ENCODE results near the gene APOC3.

The APOC3 gene

DNA sequence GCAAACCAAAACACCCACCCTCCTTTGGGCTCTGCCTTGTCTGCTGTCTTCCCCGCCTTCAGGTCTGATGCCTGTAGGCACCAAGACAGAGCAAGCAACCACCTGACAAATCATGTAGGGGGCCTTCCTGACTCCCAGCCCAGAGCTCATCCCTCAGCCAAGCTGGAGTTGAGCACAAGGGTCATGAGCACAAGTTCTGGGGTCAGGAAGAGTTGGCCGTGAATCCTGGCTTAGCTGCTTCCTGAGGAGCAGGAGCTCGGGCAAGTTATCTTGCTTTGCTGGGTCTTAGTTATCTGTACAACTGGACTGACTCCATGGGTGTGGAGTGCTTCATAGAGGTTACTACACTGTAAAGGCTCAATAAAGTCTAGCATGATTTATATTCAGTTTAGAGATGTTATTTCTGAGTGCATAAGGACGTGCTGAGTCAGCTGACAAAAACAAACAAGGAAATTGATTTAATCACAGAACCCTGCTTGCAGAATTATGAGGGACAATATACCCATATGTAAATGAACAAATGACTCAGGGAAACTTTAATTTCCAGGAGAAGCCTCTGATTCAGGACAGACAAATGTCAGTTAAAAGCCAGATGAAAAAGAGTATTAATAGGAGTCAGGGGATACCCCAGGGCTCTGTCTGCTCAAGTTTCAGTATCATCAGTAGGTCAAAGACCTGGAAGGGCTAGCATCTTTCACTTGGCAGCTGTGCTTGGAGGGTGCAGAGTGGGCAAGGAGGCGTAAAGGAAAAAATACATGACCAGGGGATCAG, 22.7 kb downstream of the APOC3 start:
- DNase-seq, result peak; percentile 25

DNA sequence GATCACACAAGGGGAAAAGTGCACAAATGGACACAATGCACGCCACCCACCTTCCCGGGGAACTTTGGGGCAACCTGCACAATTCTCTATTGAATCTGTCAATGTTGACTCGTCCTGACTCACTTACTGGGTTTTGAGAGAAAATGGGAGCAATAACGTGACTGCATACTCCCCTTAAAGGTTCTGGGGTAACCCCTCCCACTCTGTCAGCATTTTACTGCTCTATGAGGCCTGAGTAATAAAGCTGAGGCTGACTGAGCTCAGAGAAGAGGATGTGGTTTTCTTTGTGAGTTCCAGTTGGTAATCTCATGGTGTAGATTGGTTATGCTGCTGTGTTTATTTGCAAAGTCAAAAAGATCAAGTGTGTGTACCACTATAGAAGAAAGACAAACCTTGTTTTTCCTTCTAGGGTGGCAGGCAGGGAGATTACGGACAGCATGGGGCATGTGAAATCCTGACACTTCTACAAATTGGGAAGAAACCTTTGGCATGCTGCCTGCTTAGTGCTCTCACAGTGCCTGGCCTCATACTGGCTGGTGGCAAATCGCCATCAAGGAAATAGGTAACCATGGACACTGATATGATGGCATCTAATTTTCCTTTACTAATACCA, 23.9 kb downstream of the APOC3 start:
- DNase-seq, result peak; percentile 98

DNA sequence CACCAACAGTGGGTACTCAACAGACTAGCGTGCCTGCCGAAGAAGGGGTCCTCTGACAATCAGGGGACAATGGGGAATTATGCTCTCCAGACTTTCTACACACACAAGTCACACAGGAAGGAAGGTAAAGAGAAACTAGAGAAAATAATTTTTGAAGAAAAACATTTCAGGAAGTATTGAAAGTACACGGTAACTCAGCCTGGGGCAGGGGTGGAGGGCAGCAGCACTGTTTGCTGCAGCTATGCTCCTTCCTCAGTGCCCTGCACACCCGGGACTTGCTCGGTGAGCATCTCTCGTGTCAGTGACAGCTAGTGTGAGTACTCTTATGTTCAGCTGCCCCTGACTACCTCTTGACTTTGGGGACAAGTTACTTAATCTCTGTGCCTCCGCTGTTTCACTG, 25.7 kb downstream of the APOC3 start:
- DNase-seq, result peak; percentile 9

- DNase-seq, result no peak
These were observed 26.7 kb downstream of the APOC3 start for GRCh38 chr11:116856423-116856822.

GRCh38 chr11:116857316-116857715, 27.6 kb downstream of the APOC3 start:
- no peak for DNase-seq

GRCh38 chr11:116857936-116858335, 28.2 kb downstream of the APOC3 start:
- no peak for DNase-seq

GRCh38 chr11:116859175-116859574, 29.5 kb downstream of the APOC3 start:
- DNase-seq, result no peak

- no peak for DNase-seq
These were observed 30.6 kb downstream of the APOC3 start for GRCh38 chr11:116860303-116860702.

- DNase-seq, result no peak
These were observed 31.8 kb downstream of the APOC3 start for GRCh38 chr11:116861539-116861938.

GRCh38 chr11:116862185-116862584, 32.5 kb downstream of the APOC3 start:
- DNase-seq, result no peak

DNA sequence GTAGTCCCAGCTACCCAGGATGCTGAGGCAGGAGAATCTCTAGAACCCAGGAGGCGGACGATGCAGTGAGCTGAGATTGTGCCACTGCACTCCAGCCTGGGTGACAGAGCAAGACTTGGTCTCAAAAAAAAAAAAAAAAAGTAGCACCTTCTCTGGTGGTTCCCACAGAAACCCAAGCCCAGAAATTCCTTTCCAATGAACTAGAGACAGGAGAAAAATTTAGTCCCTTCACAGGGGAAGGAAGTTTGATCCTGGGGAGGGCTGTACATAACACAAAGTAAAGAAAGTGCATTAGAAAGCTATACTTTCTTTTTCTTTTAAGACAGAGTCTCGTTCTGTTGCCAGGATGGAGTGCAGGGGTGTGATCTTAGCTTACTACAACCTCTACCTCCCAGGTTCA, 33.2 kb downstream of the APOC3 start:
- no peak for DNase-seq

DNA sequence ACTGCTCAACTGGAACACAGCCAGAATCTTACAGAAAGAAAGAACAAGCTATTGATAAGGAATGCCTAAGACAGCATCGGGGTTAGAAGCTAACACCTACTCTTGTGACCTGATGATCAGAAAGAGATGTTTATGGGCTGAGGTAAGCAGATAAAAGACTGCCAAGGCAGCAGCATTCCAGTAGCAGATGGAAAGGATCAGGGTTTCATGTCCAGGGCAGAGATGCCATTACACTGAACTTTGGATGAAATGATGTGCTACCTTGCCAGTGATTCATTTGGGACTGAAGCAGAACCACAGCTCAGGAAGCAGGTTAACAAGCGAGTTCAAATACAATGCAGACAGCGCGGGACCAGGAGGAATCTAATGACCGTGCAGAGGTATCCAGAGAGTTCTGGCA, 34.8 kb downstream of the APOC3 start:
- no peak for DNase-seq

- no peak for DNase-seq
These were observed 36.0 kb downstream of the APOC3 start for GRCh38 chr11:116865696-116866095.

GRCh38 chr11:116866804-116867455, 37.2 kb downstream of the APOC3 start:
- no peak for DNase-seq

- DNase-seq, result no peak
These were observed 37.9 kb downstream of the APOC3 start for GRCh38 chr11:116867619-116868018.

GRCh38 chr11:116868066-116868465, 38.4 kb downstream of the APOC3 start:
- DNase-seq, result no peak

DNA sequence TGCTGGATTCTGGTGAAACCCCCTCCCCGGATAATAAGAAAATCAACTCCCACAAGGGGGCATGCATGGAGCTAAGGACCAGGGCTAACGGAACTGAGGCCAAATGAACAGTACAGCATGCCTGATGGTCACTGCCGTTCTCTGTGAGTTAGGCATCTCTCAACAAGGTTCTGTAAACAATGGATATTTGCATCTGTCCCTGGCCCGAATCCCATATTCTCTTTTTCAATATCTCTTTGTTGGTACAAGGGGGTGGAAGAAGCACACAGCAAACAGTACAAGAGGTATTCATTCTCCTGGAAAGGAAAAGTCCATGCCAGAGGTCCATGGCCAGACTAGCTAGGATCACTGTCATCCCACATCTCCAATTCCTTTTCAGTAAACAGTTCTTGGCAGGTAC, 39.9 kb downstream of the APOC3 start:
- no peak for DNase-seq

GRCh38 chr11:116870054-116870453, 40.3 kb downstream of the APOC3 start:
- DNase-seq, result no peak

DNA sequence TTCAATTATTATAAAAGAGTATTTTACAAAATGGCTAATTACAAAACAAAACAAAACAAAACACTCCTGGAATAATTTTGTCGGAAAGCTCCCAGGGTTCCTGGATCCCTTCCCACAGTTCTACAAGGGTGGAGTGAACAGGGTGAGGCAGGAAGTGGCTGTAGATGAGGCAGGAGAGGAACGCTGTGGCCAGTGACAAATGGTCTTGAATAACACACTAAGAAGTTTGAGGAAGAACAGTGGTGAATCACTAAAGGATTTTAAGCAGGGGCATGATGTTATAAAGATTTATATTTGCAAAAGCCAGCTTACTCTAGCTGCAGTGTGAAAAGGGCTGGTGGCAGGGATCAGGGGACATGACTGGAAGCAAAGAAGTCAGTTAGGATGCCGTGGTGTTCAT, 41.5 kb downstream of the APOC3 start:
- peak; percentile 28 for DNase-seq

DNA sequence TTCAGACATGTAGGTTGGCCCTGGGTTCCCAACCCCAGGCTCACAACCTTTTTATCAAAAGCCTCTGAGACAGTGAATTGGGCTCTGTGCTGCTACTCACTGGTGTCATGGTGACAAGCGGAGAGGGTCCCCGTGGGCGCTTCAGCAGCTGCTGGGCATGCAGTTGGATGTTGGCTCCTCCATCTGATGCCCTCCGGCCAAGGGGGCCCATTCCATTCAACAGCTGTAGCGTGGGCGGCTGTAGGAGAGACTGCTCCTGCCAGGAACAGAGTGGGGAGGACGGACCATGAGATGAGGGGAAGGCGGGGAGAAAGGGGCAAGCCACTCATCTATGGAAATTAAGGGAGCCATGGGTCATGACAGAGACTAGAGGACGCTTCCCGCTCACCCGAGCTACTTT, 43.7 kb downstream of the APOC3 start:
- no peak for DNase-seq

DNA sequence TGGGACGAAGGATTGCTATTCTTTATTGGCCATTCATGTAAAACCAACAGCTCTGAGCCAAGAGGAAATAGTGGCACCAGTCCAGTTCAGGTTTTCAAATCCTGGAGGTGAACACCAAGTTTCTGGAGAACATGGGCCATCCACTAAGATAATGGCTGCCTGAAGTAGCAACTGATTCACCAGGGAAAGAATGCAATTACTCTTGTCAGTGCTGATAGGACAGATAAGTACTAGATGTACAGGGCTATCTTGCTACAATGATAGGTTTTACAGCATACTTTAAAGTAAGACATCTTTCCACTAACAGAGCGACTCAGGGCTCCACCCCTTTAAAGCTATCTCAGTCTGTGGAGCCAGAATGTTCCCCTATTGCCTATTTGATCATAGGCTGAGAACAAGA, 44.5 kb downstream of the APOC3 start:
- DNase-seq, result no peak

GRCh38 chr11:116875194-116875593, 45.5 kb downstream of the APOC3 start:
- DNase-seq, result no peak

DNA sequence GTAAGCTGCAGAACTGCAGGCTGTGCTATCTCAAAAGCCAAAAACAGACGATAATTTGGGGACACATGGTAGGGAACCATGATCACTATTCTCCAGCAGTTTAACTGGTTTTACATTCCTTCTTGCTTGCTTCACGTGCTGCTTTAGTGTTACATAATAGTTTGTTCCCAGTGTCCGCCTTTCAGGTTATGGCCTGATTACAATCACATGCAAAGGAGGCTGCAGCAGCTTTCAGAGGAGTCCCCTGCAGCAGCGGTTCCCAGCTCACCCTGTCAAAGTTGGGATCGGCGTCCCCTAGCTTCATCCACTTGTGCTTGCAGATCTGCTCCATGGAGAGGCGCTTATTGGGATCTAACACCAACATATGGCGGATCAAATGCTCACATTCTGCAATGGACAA, 46.9 kb downstream of the APOC3 start:
- DNase-seq, result no peak

Data from MV-4-11 (cell line).